IMR-90 (cell line): ENCODE results near the gene FNDC5. TPM values are rescaled to one million over a fixed set of nuclear protein-coding genes. Genes with fewer than 3 reads are reported as not detected.

Source experiments
- ATAC-seq: fragments of 200-7000 bp; cut with Tn5 transposase; 2 replicates; pipeline ENCODE4 v1.9.1; 2020; ENCODE audit warnings: low read depth, mild to moderate bottlenecking, moderate library complexity
- BruUV-seq: library from RNA; stranded (reverse); fragments of 400-500 nt; replicated peaks from 2 replicates; lab custom pipeline; 2021; lab: Mats Ljungman, UMichigan
- CTCF ChIA-PET: fragments of 300-600 bp; formaldehyde crosslinking; extraction: SDS; loops from one replicate; lab custom pipeline; 2021; ENCODE audit warnings: antibody characterized with exemption; lab: Yijun Ruan, JAX
- POLR2A ChIA-PET: fragments of 300-600 bp; sonication (Branson Sonifier 250); formaldehyde crosslinking; loops from one replicate; lab custom pipeline; 2022; ENCODE audit warnings: antibody characterized with exemption; ENCODE audit not compliant: unreplicated experiment; lab: Charles Lee
- DNase-seq: peaks from one replicate; pipeline ENCODE4 v3.0.0; 2013
- H2AFZ ChIP-seq: replicated peaks from 2 replicates; pipeline ENCODE3; 2013; ENCODE audit warnings: low read length, mild to moderate bottlenecking; ENCODE audit not compliant: poor library complexity
- H2AK5ac ChIP-seq: 2 replicates; pipeline ENCODE4 v1.6.1; 2013; ENCODE audit warnings: low read depth, low read length, inconsistent platforms
- H2AK9ac ChIP-seq: replicated peaks from 2 replicates; pipeline ENCODE3; 2013; ENCODE audit warnings: mild to moderate bottlenecking, low read depth, low read length, moderate library complexity; ENCODE audit not compliant: poor library complexity
- H2BK120ac ChIP-seq: 2 replicates; pipeline ENCODE4 v1.6.1; 2013; ENCODE audit warnings: low read depth, low read length, inconsistent platforms
- H2BK15ac ChIP-seq: 3 replicates; pipeline ENCODE4 v1.6.1; 2013; ENCODE audit warnings: low read depth, low read length, inconsistent platforms
- H2BK20ac ChIP-seq: 2 replicates; pipeline ENCODE4 v1.6.1; 2013; ENCODE audit warnings: low read depth, mild to moderate bottlenecking, inconsistent platforms, low read length, moderate library complexity
- H2BK5ac ChIP-seq: 2 replicates; pipeline ENCODE4 v1.6.1; 2013; ENCODE audit warnings: mild to moderate bottlenecking, low read depth, low read length, inconsistent platforms; ENCODE audit not compliant: poor library complexity, severe bottlenecking
- H3K14ac ChIP-seq: replicated peaks from 2 replicates; pipeline ENCODE4 v1.6.1; 2013; ENCODE audit warnings: low read depth, low read length, inconsistent platforms
- H3K18ac ChIP-seq: 2 replicates; pipeline ENCODE4 v1.6.1; 2013; ENCODE audit warnings: low read depth, low read length, control low read depth
- H3K23ac ChIP-seq: 2 replicates; pipeline ENCODE4 v1.6.1; 2013; ENCODE audit warnings: low read depth, low read length, inconsistent platforms
- H3K27ac ChIP-seq: 2 replicates; pipeline ENCODE4 v1.5.1; 2013; ENCODE audit warnings: mild to moderate bottlenecking, control low read depth, low read length; ENCODE audit not compliant: insufficient read depth
- H3K27me3 ChIP-seq: 2 replicates; pipeline ENCODE4 v1.6.1; 2013; ENCODE audit warnings: low read length; ENCODE audit not compliant: control insufficient read depth, insufficient read depth
- H3K36me3 ChIP-seq: 2 replicates; pipeline ENCODE4 v1.6.1; 2013; ENCODE audit warnings: low read length, mixed read lengths; ENCODE audit not compliant: control insufficient read depth, insufficient read depth
- H3K4ac ChIP-seq: 2 replicates; pipeline ENCODE4 v1.6.1; 2013; ENCODE audit warnings: low read depth, low read length, inconsistent platforms
- H3K4me1 ChIP-seq: 2 replicates; pipeline ENCODE4 v1.6.1; 2013; ENCODE audit warnings: low read length, mixed read lengths; ENCODE audit not compliant: control insufficient read depth, insufficient read depth
- H3K4me2 ChIP-seq: 2 replicates; pipeline ENCODE4 v1.6.1; 2013; ENCODE audit warnings: low read depth, mild to moderate bottlenecking, control low read depth, low read length, moderate library complexity
- H3K4me3 ChIP-seq: 2 replicates; pipeline ENCODE4 v1.5.1; 2013; ENCODE audit warnings: low read depth, mild to moderate bottlenecking, control low read depth, low read length, moderate library complexity; ENCODE audit not compliant: insufficient read depth
- H3K56ac ChIP-seq: 2 replicates; pipeline ENCODE4 v1.6.1; 2013; ENCODE audit warnings: low read length, inconsistent platforms; ENCODE audit not compliant: insufficient read depth; ENCODE audit errors: extremely low read depth
- H3K79me1 ChIP-seq, 2 experiments: 2 replicates each; pipeline ENCODE4 v1.6.1; 2013; ENCODE audit warnings: low read length in 2 of 2, inconsistent platforms in 1 of 2, low read depth in 1 of 2
- H3K9ac ChIP-seq: 2 replicates; pipeline ENCODE4 v1.6.1; 2013; ENCODE audit warnings: low read depth, low read length, control low read depth
- H3K9me1 ChIP-seq: 2 replicates; pipeline ENCODE4 v1.6.1; 2013; ENCODE audit warnings: low read length, inconsistent platforms; ENCODE audit not compliant: insufficient read depth
- H3K9me3 ChIP-seq: 2 replicates; pipeline ENCODE4 v1.6.1; 2013; ENCODE audit warnings: low read length; ENCODE audit not compliant: control insufficient read depth, insufficient read depth
- H4K20me1 ChIP-seq: 2 replicates; pipeline ENCODE4 v1.6.1; 2013; ENCODE audit warnings: low read length, inconsistent platforms; ENCODE audit not compliant: insufficient read depth
- H4K5ac ChIP-seq: 2 replicates; pipeline ENCODE4 v1.6.1; 2013; ENCODE audit warnings: mild to moderate bottlenecking, low read depth, low read length, control low read depth
- H4K8ac ChIP-seq, 2 experiments: 2 replicates each; pipeline ENCODE4 v1.6.1; 2013; ENCODE audit warnings: low read depth in 2 of 2, low read length in 2 of 2, control low read depth in 1 of 2, inconsistent platforms in 1 of 2
- H4K91ac ChIP-seq: 2 replicates; pipeline ENCODE4 v1.6.1; 2013; ENCODE audit warnings: low read depth, low read length, inconsistent platforms; ENCODE audit not compliant: insufficient read depth
- CEBPB ChIP-seq: IDR thresholded peaks from 2 replicates; pipeline ENCODE4 v1.6.1; 2012; ENCODE audit warnings: low read depth, low read length, improper control_type of control experiment
- CHD1 ChIP-seq: IDR thresholded peaks from 2 replicates; pipeline ENCODE4 v1.6.1; 2012; ENCODE audit warnings: low read depth, low read length, improper control_type of control experiment
- CTCF ChIP-seq: conservative IDR thresholded peaks from 2 replicates; pipeline ENCODE4 v1.5.1; 2012; ENCODE audit warnings: mild to moderate bottlenecking, low read depth, low read length, improper control_type of control experiment
- RCOR1 ChIP-seq: IDR thresholded peaks from 2 replicates; pipeline ENCODE4 v1.6.1; 2012; ENCODE audit warnings: mild to moderate bottlenecking, low read length, improper control_type of control experiment; ENCODE audit not compliant: insufficient replicate concordance
- SMC3 ChIP-seq: fragments of 150-350 bp; IDR thresholded peaks from 2 replicates; pipeline ENCODE4 v1.6.1; 2016; ENCODE audit warnings: low read depth, mild to moderate bottlenecking, antibody characterized with exemption, low read length, moderate library complexity
- WGBS, 2 experiments: methylation state at CpG; one replicate each; pipeline versions ENCODE4 v1.1.5 to v1.1.7; 2013; ENCODE audit warnings: missing lambda C conversion rate in 2 of 2; ENCODE audit not compliant: insufficient read length in 1 of 2; ENCODE audit errors: extremely low coverage in 2 of 2; 5-methylcytosine and 5-hydroxymethylcytosine counted together
- dilution Hi-C: fragments of 300-500 bp; cut with HindIII; formaldehyde crosslinking; loops from one replicate; pipeline ENCODE4 v1.14.3; 2018; ENCODE audit warnings: low sequenced_read_pairs; ENCODE audit not compliant: unreplicated experiment
- in situ Hi-C: fragments of 300-500 bp; cut with MboI; formaldehyde crosslinking; loops from 3 replicates; pipeline ENCODE4 v1.14.3; 2019; ENCODE audit warnings: low sequenced_read_pairs, inconsistent platforms, mixed read lengths
- intact Hi-C: fragments of 100-400 bp; cut with micrococcal nuclease; formaldehyde crosslinking; loops from 2 replicates; pipeline ENCODE4 v1.10.0; 2022
- polyA plus RNA-seq, 3 experiments: library from polyadenylated mRNA; depleted of rRNA; stranded (reverse); fragments of >200 nt; gene quantifications; 2 replicates each; pipeline ENCODE4 v1.2.3, GENCODE V29; 2012; ENCODE audit warnings: low replicate concordance in 1 of 3
- total RNA-seq: library from RNA; depleted of rRNA; stranded (reverse); fragments of >200 nt; gene quantifications from 2 replicates; pipeline ENCODE4 v1.2.3, GENCODE V29; 2012

FNDC5 gene
- total and polyA plus RNA-seq, 2 of the 4 experiments (the other 2 are of a cell fraction): 1.2 to 1.6 TPM

GRCh38 chr1:32919811-32920733 lies 49.4 kb upstream of the FNDC5 start:
- TF ChIP-seq CTCF (no peak), CEBPB (peak; percentile 35; the same call in 1 of the 2 replicates), CHD1 (no peak), RCOR1 (no peak), SMC3 (no peak)
- 0 out of 2 replicates have a peak, but pooled peaks cover 1% of the 10 kb centered on the region for H3K4me1 ChIP-seq
- H3K4me2 ChIP-seq: peak overlapping the region; percentile 68; the same call in 1 of the 2 replicates
- H4K20me1 ChIP-seq: no peaks in the 10 kb centered on the region
- H3K9me1 ChIP-seq: peaks cover 4% of the 10 kb centered on the region
- no peak overlapping the region for H2AFZ ChIP-seq
- H3K9me3 ChIP-seq: no peaks in the 10 kb centered on the region
- peak overlapping the region in 1 of 2 experiments; percentile 81; a peak in 2 of 4 replicates for H4K8ac ChIP-seq
- no peak overlapping the region for H2BK5ac ChIP-seq
- no peak overlapping the region for H2AK5ac ChIP-seq
- no peaks in the 10 kb centered on the region for H3K36me3 ChIP-seq
- no peak overlapping the region for H2BK20ac ChIP-seq
- 0 out of 2 replicates have a peak overlapping the region, but pooled peaks have one; percentile 15 for H3K27ac ChIP-seq
- intact Hi-C loops (no loop called here), dilution Hi-C loops (no loop called here), in situ Hi-C loops (no loop called here)
- H3K4me3 ChIP-seq: no peak overlapping the region
- peak overlapping the region; percentile 86 for H3K14ac ChIP-seq
- BruUV-seq: no TSS peak
- peak overlapping the region; percentile 5 for H2AK9ac ChIP-seq
- H3K56ac ChIP-seq: no peak overlapping the region
- H4K91ac ChIP-seq: no peak overlapping the region
- no peak overlapping the region for H3K9ac ChIP-seq
- ChIA-PET POLR2A (no interaction called here), CTCF (interaction anchor here (1.0 to 1.4 kb wide), 3 partner anchors 13 to 166 kb away, joined by 4 to 6 read pairs (median 5); no protein-coding TSS in a partner anchor)
- 0 out of 2 replicates have a peak overlapping the region, but pooled peaks have one; percentile 47 for H2BK120ac ChIP-seq
- no peak overlapping the region for H2BK15ac ChIP-seq
- H3K23ac ChIP-seq: peak overlapping the region; percentile 79
- peak; percentile 72 for DNase-seq
- peak overlapping the region; percentile 63; the same call in 1 of the 2 replicates for H3K4ac ChIP-seq
- no peak overlapping the region for H3K18ac ChIP-seq
- no CpG with 5 or more reads among the region's 11 CpGs for WGBS, 2 experiments
- ATAC-seq: peak; percentile 73
- no peak overlapping the region for H4K5ac ChIP-seq
- H3K27me3 ChIP-seq: peaks cover 2% of the 10 kb centered on the region; the same call in 1 of the 2 replicates
- H3K79me1 ChIP-seq: no peaks in the 10 kb centered on the region
